K562 (cell line): Measurements from ENCODE around the gene ZFYVE28. TPM values are rescaled to one million over a fixed set of nuclear protein-coding genes. Genes with fewer than 3 reads are reported as not detected.

ENCODE experiments used
- CBFB ChIP-seq: sonication (generic); formaldehyde crosslinking; IDR thresholded peaks from 2 replicates; pipeline ENCODE4 v1.4.0; 2020; ENCODE audit warnings: mild to moderate bottlenecking, missing genetic modification reagents
- CCAR2 ChIP-seq: fragments of 200-400 bp; formaldehyde crosslinking; IDR thresholded peaks from 2 replicates; pipeline ENCODE4 v1.6.1; 2017; ENCODE audit warnings: mild to moderate bottlenecking, low read depth, low read length
- HNRNPH1 ChIP-seq: fragments of 200-400 bp; formaldehyde crosslinking; optimal IDR thresholded peaks from 2 replicates; pipeline ENCODE3; 2017; ENCODE audit warnings: low read depth, mild to moderate bottlenecking, low read length, moderate library complexity
- KDM2B ChIP-seq: fragments of 250-450 bp; sonication (Bioruptor Pico); IDR thresholded peaks from 2 replicates; pipeline ENCODE4 v1.8.0; 2021; ENCODE audit warnings: mild to moderate bottlenecking, moderate library complexity
- KLF6 ChIP-seq: fragments of 250-450 bp; sonication (Bioruptor Pico); IDR thresholded peaks from 2 replicates; pipeline ENCODE4 v1.4.0; 2020; ENCODE audit warnings: mild to moderate bottlenecking, moderate library complexity, borderline replicate concordance
- MYC ChIP-seq, 2 experiments: fragments of 250-450 bp in 1 of 2; sonication (Bioruptor Pico) in 1 of 2; IDR thresholded peaks; 2 replicates each; pipeline versions ENCODE4 v1.5.1 to v1.6.1; 2012 to 2021; ENCODE audit warnings: low read depth in 2 of 2, borderline replicate concordance in 1 of 2, improper control_type of control experiment in 1 of 2, low read length in 1 of 2, mild to moderate bottlenecking in 1 of 2, moderate library complexity in 1 of 2
- PCBP2 ChIP-seq: fragments of 200-400 bp; formaldehyde crosslinking; IDR thresholded peaks from 2 replicates; pipeline ENCODE4 v1.6.1; 2018; ENCODE audit warnings: low read length, low read depth, mild to moderate bottlenecking, moderate library complexity; ENCODE audit not compliant: poor library complexity, severe bottlenecking
- PYGO2 ChIP-seq: fragments of 450-650 bp; IDR thresholded peaks from 2 replicates; pipeline ENCODE4 v1.6.1; 2016; ENCODE audit warnings: mild to moderate bottlenecking, missing genetic modification characterization, moderate library complexity, missing compliant biosample characterization
- RBM25 ChIP-seq: fragments of 200-400 bp; formaldehyde crosslinking; IDR thresholded peaks from 2 replicates; pipeline ENCODE4 v1.6.1; 2018; ENCODE audit warnings: low read length, low read depth, moderate library complexity; ENCODE audit not compliant: severe bottlenecking
- SPI1 ChIP-seq: IDR thresholded peaks from 2 replicates; pipeline ENCODE4 v1.6.1; 2011; ENCODE audit warnings: low read depth, low read length, control low read depth, borderline replicate concordance
- SRSF7 ChIP-seq: fragments of 200-400 bp; formaldehyde crosslinking; optimal IDR thresholded peaks from 2 replicates; pipeline ENCODE3; 2017; ENCODE audit warnings: mild to moderate bottlenecking, low read depth, low read length
- TAF7 ChIP-seq: fragments of 450-650 bp; IDR thresholded peaks from 2 replicates; pipeline ENCODE4 v1.6.1; 2016; ENCODE audit warnings: missing genetic modification characterization, missing compliant biosample characterization
- TAF9B ChIP-seq: fragments of 450-650 bp; IDR thresholded peaks from 2 replicates; pipeline ENCODE4 v1.6.1; 2018; ENCODE audit warnings: mild to moderate bottlenecking; ENCODE audit not compliant: partially characterized antibody
- ZC3H4 ChIP-seq: sonication (generic); formaldehyde crosslinking; IDR thresholded peaks from 2 replicates; pipeline ENCODE4 v1.9.0; 2021; ENCODE audit warnings: missing genetic modification reagents, borderline replicate concordance
- ZNF212 ChIP-seq: fragments of 450-650 bp; formaldehyde crosslinking; IDR thresholded peaks from 2 replicates; pipeline ENCODE4 v1.4.0; 2020; ENCODE audit warnings: mild to moderate bottlenecking
- ZNF282 ChIP-seq: sonication (generic); formaldehyde crosslinking; IDR thresholded peaks from 2 replicates; pipeline ENCODE4 v1.8.1; 2023; ENCODE audit warnings: missing genetic modification reagents
- ZNF778 ChIP-seq: fragments of 450-650 bp; formaldehyde crosslinking; IDR thresholded peaks from 2 replicates; pipeline ENCODE4 v1.4.0; 2020; ENCODE audit warnings: mild to moderate bottlenecking, moderate library complexity
- polyA plus RNA-seq, 8 experiments: library from polyadenylated mRNA; depleted of rRNA in 4 of 8; stranded (reverse) in 5 of 8; unstranded in 3 of 8; fragments of >200 nt; fragmentation: Nextera tagmentation in 2 of 8; fragmentation: Illumina TruSeq in 1 of 8; extraction: Ambion mirVana in 2 of 8; extraction: Trizol in 1 of 8; gene quantifications; 2 replicates each; pipeline versions ENCODE4 v1.2.1 to v1.2.3, GENCODE V29; 2011 to 2014; ENCODE audit warnings: inconsistent platforms in 1 of 8, missing spikeins in 1 of 8
- total RNA-seq, 7 experiments: library from RNA; depleted of rRNA in 6 of 7; stranded (reverse); fragments of >200 nt in 6 of 7; fragmentation: Illumina TruSeq in 2 of 7; extraction: Trizol in 2 of 7; gene quantifications; 2 replicates each; pipeline versions ENCODE4 v1.2.1 to v1.2.3, GENCODE V29; 2011 to 2021; ENCODE audit warnings: low replicate concordance in 1 of 7
- TF ChIP-seq, protein P1 (sequence below): sonication (generic); formaldehyde crosslinking; IDR thresholded peaks from 2 replicates; pipeline ENCODE4 v1.9.0; 2022; ENCODE audit warnings: mild to moderate bottlenecking, missing genetic modification reagents
- TF ChIP-seq, protein P2 (sequence below): fragments of 450-650 bp; IDR thresholded peaks from 2 replicates; pipeline ENCODE4 v1.6.1; 2016; ENCODE audit warnings: antibody characterized with exemption
- TF ChIP-seq, protein P3 (sequence below): IDR thresholded peaks from 3 replicates; pipeline ENCODE4 v1.6.1; 2011; ENCODE audit warnings: borderline replicate concordance, mild to moderate bottlenecking; ENCODE audit not compliant: insufficient read length, insufficient read depth

Gene ZFYVE28
- total and polyA plus RNA-seq, 9 of the 15 experiments (the other 6 are each of a cell fraction or from before 2014, with no cell fraction given) = 1.3 to 24.8 (median 8.9) TPM

DNA sequence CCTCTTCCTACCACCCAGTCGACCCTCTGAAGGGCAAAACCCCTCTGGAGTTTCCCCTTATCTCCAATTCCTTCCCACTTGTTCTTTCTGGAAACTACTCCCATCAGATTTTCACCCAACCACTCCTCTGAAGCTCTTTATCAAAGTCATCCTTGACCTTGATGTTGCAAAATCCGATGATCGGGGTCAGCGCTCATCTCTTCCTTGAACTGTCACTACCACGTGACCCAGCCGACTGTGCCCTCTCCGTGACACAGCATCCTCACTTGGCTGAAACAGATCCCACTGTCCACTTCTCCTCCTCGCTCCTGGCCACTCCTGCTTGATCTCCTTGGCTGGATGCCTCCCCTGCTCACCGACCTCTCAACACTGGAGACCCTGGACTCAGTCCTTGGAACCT is 1.4 kb upstream of the ZFYVE28 start (continued):
- TF ChIP-seq, protein P1, sequence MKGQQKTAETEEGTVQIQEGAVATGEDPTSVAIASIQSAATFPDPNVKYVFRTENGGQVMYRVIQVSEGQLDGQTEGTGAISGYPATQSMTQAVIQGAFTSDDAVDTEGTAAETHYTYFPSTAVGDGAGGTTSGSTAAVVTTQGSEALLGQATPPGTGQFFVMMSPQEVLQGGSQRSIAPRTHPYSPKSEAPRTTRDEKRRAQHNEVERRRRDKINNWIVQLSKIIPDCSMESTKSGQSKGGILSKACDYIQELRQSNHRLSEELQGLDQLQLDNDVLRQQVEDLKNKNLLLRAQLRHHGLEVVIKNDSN (CRISPR knock-in tag) = peak; percentile 85
- TF ChIP-seq TAF7 (tag) (no peak), ZNF212 (no peak), TAF9B (no peak), PCBP2 (no peak), SPI1 (no peak), CBFB (no peak), KLF6 (CRISPR knock-in tag) (0 out of 2 replicates have a peak, but pooled peaks have one; percentile 5), CCAR2 (no peak), ZC3H4 (CRISPR knock-in tag) (no peak), PYGO2 (tag) (no peak), ZNF282 (CRISPR knock-in tag) (no peak), HNRNPH1 (no peak), SRSF7 (no peak), MYC (IDR thresholded peaks at IDR 0.05; ENCODE audit: low read depth, low read length) (0 out of 2 replicates have a peak, but pooled peaks have one; percentile 9), MYC (CRISPR knock-in tag; IDR thresholded peaks at IDR 0.05; ENCODE audit: borderline replicate concordance, low read depth) (no peak), RBM25 (no peak), ZNF778 (CRISPR knock-in tag) (no peak), KDM2B (no peak)
- TF ChIP-seq, protein P2, sequence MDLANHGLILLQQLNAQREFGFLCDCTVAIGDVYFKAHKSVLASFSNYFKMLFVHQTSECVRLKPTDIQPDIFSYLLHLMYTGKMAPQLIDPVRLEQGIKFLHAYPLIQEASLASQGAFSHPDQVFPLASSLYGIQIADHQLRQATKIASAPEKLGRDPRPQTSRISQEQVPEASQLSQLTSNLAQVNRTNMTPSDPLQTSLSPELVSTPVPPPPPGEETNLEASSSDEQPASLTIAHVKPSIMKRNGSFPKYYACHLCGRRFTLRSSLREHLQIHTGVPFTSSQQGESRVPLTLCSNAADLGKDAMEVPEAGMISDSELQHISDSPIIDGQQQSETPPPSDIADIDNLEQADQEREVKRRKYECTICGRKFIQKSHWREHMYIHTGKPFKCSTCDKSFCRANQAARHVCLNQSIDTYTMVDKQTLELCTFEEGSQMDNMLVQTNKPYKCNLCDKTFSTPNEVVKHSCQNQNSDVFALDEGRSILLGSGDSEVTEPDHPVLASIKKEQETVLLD = no peak
- TF ChIP-seq, protein P3, sequence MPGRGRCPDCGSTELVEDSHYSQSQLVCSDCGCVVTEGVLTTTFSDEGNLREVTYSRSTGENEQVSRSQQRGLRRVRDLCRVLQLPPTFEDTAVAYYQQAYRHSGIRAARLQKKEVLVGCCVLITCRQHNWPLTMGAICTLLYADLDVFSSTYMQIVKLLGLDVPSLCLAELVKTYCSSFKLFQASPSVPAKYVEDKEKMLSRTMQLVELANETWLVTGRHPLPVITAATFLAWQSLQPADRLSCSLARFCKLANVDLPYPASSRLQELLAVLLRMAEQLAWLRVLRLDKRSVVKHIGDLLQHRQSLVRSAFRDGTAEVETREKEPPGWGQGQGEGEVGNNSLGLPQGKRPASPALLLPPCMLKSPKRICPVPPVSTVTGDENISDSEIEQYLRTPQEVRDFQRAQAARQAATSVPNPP = no peak
